ENCODE measurements around the gene GFPT1. TPM values are rescaled to one million over a fixed set of nuclear protein-coding genes. Genes with fewer than 3 reads are reported as not detected.

The GFPT1 gene
- polyA plus RNA-seq, 4 donors, result 31.8 to 38.1 (median 34.7) TPM

- DNase-seq (ENCODE audit: low read depth in 4 of 4, low spot score in 2 of 4), result no peak
Measured at GRCh38 chr2:69335311-69335710, 51.7 kb downstream of the GFPT1 start.

GRCh38 chr2:69333352-69333751, 53.7 kb downstream of the GFPT1 start:
- DNase-seq (ENCODE audit: low read depth in 4 of 4, low spot score in 2 of 4), result no peak

- no peak for DNase-seq (ENCODE audit: low read depth in 4 of 4, low spot score in 2 of 4)
Measured at GRCh38 chr2:69330781-69331180, 56.2 kb downstream of the GFPT1 start.

GRCh38 chr2:69322631-69323030, 64.4 kb downstream of the GFPT1 start:
- no peak for DNase-seq (ENCODE audit: low read depth in 4 of 4, low spot score in 2 of 4)

GRCh38 chr2:69316550-69316949, 70.5 kb downstream of the GFPT1 start:
- no peak for DNase-seq (ENCODE audit: low read depth in 4 of 4, low spot score in 2 of 4)

GRCh38 chr2:69315160-69315761, 71.8 kb downstream of the GFPT1 start:
- DNase-seq (ENCODE audit: low read depth in 4 of 4, low spot score in 2 of 4), result no peak

GRCh38 chr2:69311024-69311416, 76.0 kb downstream of the GFPT1 start:
- DNase-seq (ENCODE audit: low read depth in 4 of 4, low spot score in 2 of 4), result no peak

- no peak for DNase-seq (ENCODE audit: low read depth in 4 of 4, low spot score in 2 of 4)
Measured at GRCh38 chr2:69310111-69311023, 76.7 kb downstream of the GFPT1 start.

- DNase-seq (ENCODE audit: low read depth in 4 of 4, low spot score in 2 of 4), result peak in 2 of 4 donors; percentile 28 to 43
Measured at GRCh38 chr2:69309351-69310110, 77.5 kb downstream of the GFPT1 start.

- no peak for DNase-seq (ENCODE audit: low read depth in 4 of 4, low spot score in 2 of 4)
Measured at GRCh38 chr2:69308338-69308737, 78.7 kb downstream of the GFPT1 start.

- no peak for DNase-seq (ENCODE audit: low read depth in 4 of 4, low spot score in 2 of 4)
Measured at GRCh38 chr2:69307579-69308064, 79.4 kb downstream of the GFPT1 start.

- DNase-seq (ENCODE audit: low read depth in 4 of 4, low spot score in 2 of 4), result peak in 3 of 4 donors; percentile 57 to 77 (median 73)
Measured at GRCh38 chr2:69306822-69307578, 80.0 kb downstream of the GFPT1 start.

- DNase-seq (ENCODE audit: low read depth in 4 of 4, low spot score in 2 of 4), result no peak
Measured at GRCh38 chr2:69306393-69306821, 80.6 kb downstream of the GFPT1 start.

GRCh38 chr2:69305712-69306392, 81.2 kb downstream of the GFPT1 start:
- no peak for DNase-seq (ENCODE audit: low read depth in 4 of 4, low spot score in 2 of 4)

GRCh38 chr2:69305166-69305565, 81.9 kb downstream of the GFPT1 start:
- no peak for DNase-seq (ENCODE audit: low read depth in 4 of 4, low spot score in 2 of 4)

GRCh38 chr2:69304656-69305055, 82.4 kb downstream of the GFPT1 start:
- DNase-seq (ENCODE audit: low read depth in 4 of 4, low spot score in 2 of 4), result no peak

- no peak for DNase-seq (ENCODE audit: low read depth in 4 of 4, low spot score in 2 of 4)
Measured at GRCh38 chr2:69300650-69301049, 86.4 kb downstream of the GFPT1 start.

- no peak for DNase-seq (ENCODE audit: low read depth in 4 of 4, low spot score in 2 of 4)
Measured at GRCh38 chr2:69299772-69300516, 87.1 kb downstream of the GFPT1 start.

GRCh38 chr2:69298862-69299261, 88.2 kb downstream of the GFPT1 start:
- DNase-seq (ENCODE audit: low read depth in 4 of 4, low spot score in 2 of 4), result no peak

Measured in left renal cortex interstitium (tissue), 4 donors.